Measurements from ENCODE around the gene PAX2. TPM values are rescaled to one million over a fixed set of nuclear protein-coding genes. Genes with fewer than 3 reads are reported as not detected.

The PAX2 gene
- total RNA-seq, 4 donors from 2014 or later = not detected

- Histone ChIP-seq H3K27ac (no peak overlapping the region), H3K4me1 (no peaks in the 10 kb centered on the region), H3K9me3 (no peaks in the 10 kb centered on the region), H3K36me3 (no peaks in the 10 kb centered on the region), H3K27me3 (no peaks in the 10 kb centered on the region), H3K4me3 (replicated peaks in 1 of 3) (no peak overlapping the region)
- intact Hi-C loops (cut with DNase I) = no loop called here
- DNase-seq = no peak
- WGBS, 2 donors = 54 to 59% methylated on average over 17 to 18 of the region's 18 CpGs
- TF ChIP-seq POLR2A (IDR thresholded peaks at IDR 0.05) = no peak
- no peak for TF ChIP-seq CTCF (IDR thresholded peaks at IDR 0.05)
Observed at GRCh38 chr10:100788002-100788903, 42.9 kb downstream of the PAX2 start.

- no peak for DNase-seq
- 43 to 60% methylated on average over 2 to 6 of the region's 7 CpGs for WGBS, 2 donors
- Histone ChIP-seq H3K4me1 (no peaks in the 10 kb centered on the region), H3K9me3 (no peaks in the 10 kb centered on the region), H3K36me3 (no peaks in the 10 kb centered on the region), H3K27ac (no peak overlapping the region), H3K27me3 (no peaks in the 10 kb centered on the region), H3K4me3 (replicated peaks in 1 of 3) (no peak overlapping the region)
- TF ChIP-seq CTCF (IDR thresholded peaks at IDR 0.05) (no peak), POLR2A (IDR thresholded peaks at IDR 0.05) (no peak)
- intact Hi-C loops (cut with DNase I) = no loop called here
Observed at GRCh38 chr10:100790761-100791208, 45.4 kb downstream of the PAX2 start.

DNA sequence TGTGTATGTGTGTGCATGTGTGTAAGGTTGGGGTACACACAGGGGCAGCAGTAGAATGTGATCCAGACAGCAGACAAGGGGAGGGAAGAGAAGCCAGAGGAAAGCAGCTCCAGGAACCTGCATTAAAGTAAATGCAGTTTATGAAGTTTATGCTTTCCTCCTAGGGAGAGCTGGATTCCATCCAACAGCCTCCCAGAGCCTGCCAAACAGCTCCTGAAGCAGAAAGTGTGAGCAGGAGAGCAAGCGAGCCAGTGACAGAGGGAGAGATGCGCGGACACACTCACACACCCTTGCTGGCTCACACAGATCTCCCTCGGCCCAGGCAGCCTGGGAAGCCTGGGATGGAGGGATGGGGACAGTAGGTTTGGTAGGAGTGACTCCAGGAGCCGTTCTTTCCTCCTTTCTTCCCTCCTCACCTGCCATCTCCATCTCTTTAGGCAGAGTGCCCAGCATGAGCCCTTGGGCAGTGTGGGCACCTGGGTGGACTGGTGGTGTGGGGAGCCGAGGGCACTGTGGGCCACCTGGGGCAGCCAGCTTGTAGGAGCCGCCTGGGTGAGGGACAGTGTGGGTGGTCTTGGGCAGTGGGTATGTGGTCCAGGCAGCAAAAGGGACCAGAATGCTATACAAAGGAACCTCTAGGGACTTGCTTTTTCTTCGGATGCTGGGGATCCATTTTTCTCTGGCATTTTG, 46.1 kb downstream of the PAX2 start:
- WGBS, 2 donors = 53 to 75% methylated on average over 5 to 8 of the region's 8 CpGs
- Histone ChIP-seq H3K4me3 (replicated peaks in 1 of 3) (no peak overlapping the region), H3K27me3 (no peaks in the 10 kb centered on the region), H3K9me3 (no peaks in the 10 kb centered on the region), H3K4me1 (no peaks in the 10 kb centered on the region), H3K36me3 (no peaks in the 10 kb centered on the region), H3K27ac (no peak overlapping the region)
- intact Hi-C loops (cut with DNase I) = no loop called here
- TF ChIP-seq POLR2A (IDR thresholded peaks at IDR 0.05) (no peak), CTCF (IDR thresholded peaks at IDR 0.05) (no peak)
- peak; percentile 42 to 56 for DNase-seq

- no peak for DNase-seq
- Histone ChIP-seq H3K36me3 (no peaks in the 10 kb centered on the region), H3K27ac (no peak overlapping the region), H3K4me3 (replicated peaks in 1 of 3) (no peak overlapping the region), H3K27me3 (no peaks in the 10 kb centered on the region), H3K4me1 (no peaks in the 10 kb centered on the region), H3K9me3 (no peaks in the 10 kb centered on the region)
- TF ChIP-seq CTCF (IDR thresholded peaks at IDR 0.05) = no peak
- intact Hi-C loops (cut with DNase I) = no loop called here
- 75 to 76% methylated on average over 8 of the region's 8 CpGs for WGBS, 2 donors
Observed at GRCh38 chr10:100792574-100792973, 47.2 kb downstream of the PAX2 start.

DNA sequence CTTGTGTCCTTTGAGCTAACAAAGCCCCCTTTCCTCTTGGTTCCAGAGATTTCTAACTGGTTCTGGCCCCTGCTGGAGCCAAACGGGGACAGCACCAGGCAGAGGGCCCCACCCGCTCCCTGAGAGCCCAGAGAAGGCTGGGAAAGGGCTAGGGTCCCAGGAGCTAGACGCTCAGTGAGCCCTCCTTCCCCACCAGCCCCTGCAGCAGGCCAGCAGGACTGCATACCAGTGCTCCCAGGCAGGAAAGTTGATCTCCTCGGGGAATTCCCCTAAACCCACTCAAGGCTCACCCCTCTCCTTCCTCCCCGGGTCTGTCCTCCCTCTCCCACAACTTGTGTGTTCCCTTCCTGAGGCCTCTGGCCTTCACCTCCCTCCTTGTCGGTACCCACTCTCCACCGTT, 47.7 kb downstream of the PAX2 start:
- Histone ChIP-seq H3K27ac (no peak overlapping the region), H3K27me3 (no peaks in the 10 kb centered on the region), H3K36me3 (no peaks in the 10 kb centered on the region), H3K4me1 (no peaks in the 10 kb centered on the region), H3K4me3 (replicated peaks in 1 of 3) (no peak overlapping the region), H3K9me3 (no peaks in the 10 kb centered on the region)
- no peak for DNase-seq
- intact Hi-C loops (cut with DNase I) = no loop called here
- TF ChIP-seq CTCF (IDR thresholded peaks at IDR 0.05) (no peak), POLR2A (IDR thresholded peaks at IDR 0.05) (no peak)
- WGBS, 2 donors = 50 to 56% methylated on average over 7 of the region's 7 CpGs
